Measurements from ENCODE around the gene C1QTNF1.

The C1QTNF1 gene

DNA sequence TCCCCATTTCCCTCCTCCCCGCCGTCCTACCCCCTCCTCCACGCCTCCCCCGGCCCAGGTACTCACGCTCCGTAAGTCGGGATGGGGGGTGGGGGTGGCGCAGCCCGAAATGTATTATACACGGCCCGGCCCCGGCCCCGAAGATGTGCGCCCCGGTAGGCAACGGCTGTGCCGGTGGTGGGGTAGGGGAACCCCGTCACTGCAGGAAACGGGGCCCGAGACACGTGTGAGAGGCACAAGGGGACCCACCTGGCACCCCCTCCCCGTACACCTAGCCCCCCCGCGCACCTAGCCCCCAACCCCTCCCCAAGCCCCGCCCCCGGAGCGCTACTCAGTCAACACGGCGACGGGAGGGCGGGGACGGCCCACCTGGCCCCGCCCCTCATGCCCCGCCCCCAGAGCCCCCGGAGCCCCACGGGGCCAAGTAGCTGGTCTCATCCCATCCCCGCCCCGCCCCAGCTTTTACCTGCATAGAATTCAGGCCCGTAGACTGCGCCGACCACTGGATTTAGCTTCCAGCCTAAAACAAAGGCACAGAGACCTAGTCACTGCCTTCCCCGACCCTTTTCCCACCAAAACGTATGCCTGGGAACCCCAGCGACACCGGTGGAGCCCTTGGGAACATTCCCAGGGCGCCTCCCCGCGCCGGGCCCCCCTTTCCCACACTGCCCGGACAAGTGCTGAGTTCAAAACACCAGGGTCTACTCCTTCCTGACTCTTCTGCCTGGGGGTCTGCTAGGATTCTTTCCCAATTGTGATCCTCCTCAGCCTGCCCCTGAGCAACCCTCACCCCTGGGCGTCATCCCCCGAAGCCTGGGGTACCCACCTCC lies 73.5 kb downstream of the C1QTNF1 start:
- DNase-seq: no peak

DNA sequence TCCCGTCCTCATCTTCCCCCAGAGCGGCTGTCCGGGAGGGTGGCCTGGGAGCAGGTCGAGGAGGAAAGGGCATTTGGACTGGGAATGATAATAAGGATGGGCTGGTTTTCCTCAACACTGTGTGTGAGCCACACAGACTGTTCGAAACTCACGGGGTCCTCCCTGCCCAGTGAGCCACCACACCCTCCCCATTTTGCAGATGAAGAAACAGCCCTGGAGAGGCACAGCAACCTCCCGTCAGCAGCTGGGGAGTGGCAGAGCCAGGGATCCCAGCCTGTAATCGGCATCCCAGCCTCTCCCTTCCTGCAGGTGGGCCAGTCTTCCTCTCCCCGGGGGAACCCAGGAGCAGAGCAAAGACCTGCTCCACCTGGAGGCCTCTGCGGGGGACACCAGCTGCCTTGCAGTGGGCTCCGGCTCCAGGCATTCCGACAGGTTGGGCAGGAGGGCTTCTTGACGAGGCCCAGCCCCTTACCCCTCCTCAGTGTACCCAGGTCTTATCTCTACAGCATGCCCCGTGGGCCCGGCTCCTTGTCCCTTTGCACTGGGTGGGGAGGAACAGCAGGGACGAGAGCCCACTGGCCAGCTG lies 74.4 kb downstream of the C1QTNF1 start:
- no peak for DNase-seq
